Psoas muscle (tissue), 8 donors: ENCODE data around the gene LTBP4. TPM values are rescaled to one million over a fixed set of nuclear protein-coding genes. Genes with fewer than 3 reads are reported as not detected.

Source experiments
- ATAC-seq, 4 donors: fragments of 200-7000 bp; cut with Tn5 transposase; one replicate each; pipeline ENCODE4 v1.9.1; 2020; ENCODE audit warnings: moderate library complexity in 3 of 4, mild to moderate bottlenecking in 2 of 4
- DNase-seq, 2 donors: peaks; one replicate each; pipeline ENCODE4 v3.0.0-alpha.2; 2020
- H3K27ac ChIP-seq: fragments of 200-600 bp; one replicate; pipeline ENCODE4 v1.8.0; 2022
- H3K27me3 ChIP-seq, 3 donors: fragments of 200-600 bp in 1 of 3; one replicate each; pipeline versions ENCODE4 v1.6.1 to v1.8.0; 2013 to 2022; ENCODE audit warnings: low read length in 2 of 3, mild to moderate bottlenecking in 2 of 3, moderate library complexity in 1 of 3; ENCODE audit not compliant: insufficient read depth in 3 of 3
- H3K36me3 ChIP-seq, 2 donors: fragments of 200-600 bp in 1 of 2; one replicate each; pipeline versions ENCODE4 v1.6.1 to v1.8.0; 2013 to 2022; ENCODE audit warnings: low read depth in 1 of 2, mild to moderate bottlenecking in 1 of 2, moderate library complexity in 1 of 2; ENCODE audit not compliant: insufficient read depth in 1 of 2
- H3K4me1 ChIP-seq: fragments of 200-600 bp; one replicate; pipeline ENCODE4 v1.8.0; 2022
- H3K4me3 ChIP-seq: fragments of 200-600 bp; one replicate; pipeline ENCODE4 v1.8.0; 2022; ENCODE audit warnings: mild to moderate bottlenecking
- H3K9me3 ChIP-seq: fragments of 200-600 bp; one replicate; pipeline ENCODE4 v1.8.0; 2022
- CTCF ChIP-seq: fragments of 200-600 bp; IDR thresholded peaks from one replicate; pipeline ENCODE4 v1.8.0; 2022; ENCODE audit warnings: antibody characterized with exemption
- whole genome bisulfite sequencing, 3 donors: extraction: QIAGEN DNeasy Blood & Tissue Kit; methylation state at CpG; one replicate each; pipeline versions ENCODE4 v1.1.6 to v1.1.7; 2013; 5-methylcytosine and 5-hydroxymethylcytosine counted together
- intact Hi-C, 2 donors: fragments of 100-400 bp; cut with DNase I; formaldehyde crosslinking; loops; one replicate each; pipeline versions ENCODE4 v1.11.0 to v1.14.2; 2022
- polyA plus RNA-seq, 3 donors: library from polyadenylated mRNA; stranded (reverse); fragments of 200-250 nt; gene quantifications; one replicate each; pipeline ENCODE4 v1.2.3, GENCODE V29; 2013
- total RNA-seq, 4 donors: library from RNA; stranded (reverse); fragmentation: NEBNext Ultra II Directional in 2 of 4; extraction: Animal tissue kit (Norgen Biotek cat#: 25700) in 2 of 4; gene quantifications; one replicate each; pipeline versions ENCODE4 v1.2.1 to v1.2.4, GENCODE V29; 2021 to 2023
- donor health status: healthy with polysubstance abuse.
- donor health status: DM: no; HTN: no; CAD: no; lungs with moderate emphysema.
- donor health status: Bipolar disorder and iron deficiency.
- donor health status: healthy.
- donor health status: DM: yes; HTN: yes; CAD: no.
- donor health status: DM: no; HTN: no; CAD: no.
- donor health status: DM: no; HTN: no; CAD: no.
- donor health status: DM: yes; HTN: yes; CAD: no.

Gene LTBP4
- total and polyA plus RNA-seq, 7 donors = 16.0 to 55.8 (median 24.1) TPM

GRCh38 chr19:40619333-40620160 is 18.4 kb downstream of the LTBP4 start:
- ATAC-seq (peak; percentile 66 to 87 (median 78)), DNase-seq (no peak)
- H3K4me3 ChIP-seq = no peak overlapping the region
- peak overlapping the region; percentile 50 for H3K27ac ChIP-seq
- no peaks in the 10 kb centered on the region for H3K4me1 ChIP-seq
- intact Hi-C loops = no loop called here
- H3K27me3 ChIP-seq = no peaks in the 10 kb centered on the region
- peaks cover 0 to 7% of the 10 kb centered on the region in 2 donors for H3K36me3 ChIP-seq
- H3K9me3 ChIP-seq = no peaks in the 10 kb centered on the region
- WGBS, 3 donors = 61 to 70% (median 66%) methylated on average over 11 of the region's 11 CpGs
- TF ChIP-seq CTCF = no peak

- no peak overlapping the region for H3K27ac ChIP-seq
- no peaks in the 10 kb centered on the region for H3K9me3 ChIP-seq
- intact Hi-C loops = no loop called here
- ATAC-seq (no peak), DNase-seq (no peak)
- H3K4me3 ChIP-seq = no peak overlapping the region
- no peaks in the 10 kb centered on the region for H3K27me3 ChIP-seq
- H3K36me3 ChIP-seq = peaks cover 0 to 7% of the 10 kb centered on the region in 2 donors
- TF ChIP-seq CTCF = no peak
- 46 to 50% (median 47%) methylated on average over 8 of the region's 8 CpGs for WGBS, 3 donors
- no peaks in the 10 kb centered on the region for H3K4me1 ChIP-seq
Observed at GRCh38 chr19:40620161-40620485, 19.0 kb downstream of the LTBP4 start.

GRCh38 chr19:40621283-40621682 is 20.1 kb downstream of the LTBP4 start:
- H3K27ac ChIP-seq = no peak overlapping the region
- H3K4me1 ChIP-seq = no peaks in the 10 kb centered on the region
- no peak for DNase-seq
- ATAC-seq = no peak
- 72 to 98% (median 78%) methylated on average over 2 of the region's 2 CpGs for WGBS, 3 donors
- intact Hi-C loops = no loop called here
- H3K9me3 ChIP-seq = no peaks in the 10 kb centered on the region
- no peak overlapping the region for H3K4me3 ChIP-seq
- peaks cover 0 to 7% of the 10 kb centered on the region in 2 donors for H3K36me3 ChIP-seq
- TF ChIP-seq CTCF = no peak
- no peaks in the 10 kb centered on the region for H3K27me3 ChIP-seq

GRCh38 chr19:40621966-40622772 is 21.0 kb downstream of the LTBP4 start:
- no peak overlapping the region for H3K27ac ChIP-seq
- no peak for ATAC-seq
- TF ChIP-seq CTCF = no peak
- 90 to 96% (median 93%) methylated on average over 24 of the region's 24 CpGs for WGBS, 3 donors
- H3K4me1 ChIP-seq = no peaks in the 10 kb centered on the region
- intact Hi-C loops = no loop called here
- no peaks in the 10 kb centered on the region for H3K9me3 ChIP-seq
- DNase-seq = no peak
- no peak overlapping the region for H3K4me3 ChIP-seq
- peaks cover 0 to 7% of the 10 kb centered on the region in 2 donors for H3K36me3 ChIP-seq
- H3K27me3 ChIP-seq = no peaks in the 10 kb centered on the region
